Body of pancreas (tissue), 4 donors: Measurements from ENCODE around the gene FNDC3B.

Experiments
- POLR2A ChIP-seq, 3 donors: fragments of 450-650 bp; IDR thresholded peaks; one replicate each; pipeline ENCODE4 v1.6.1; 2016; ENCODE audit warnings: antibody characterized with exemption in 3 of 3, mild to moderate bottlenecking in 2 of 3
- TF ChIP-seq, protein P1 (sequence below), 7 experiments: fragments of 450-650 bp in 4 of 7; fragments of 200-600 bp in 3 of 7; sonication (generic) in 3 of 7; IDR thresholded peaks; one replicate each; pipeline ENCODE4 v1.5.1; 2016 to 2019; ENCODE audit warnings: antibody characterized with exemption in 7 of 7

DNA sequence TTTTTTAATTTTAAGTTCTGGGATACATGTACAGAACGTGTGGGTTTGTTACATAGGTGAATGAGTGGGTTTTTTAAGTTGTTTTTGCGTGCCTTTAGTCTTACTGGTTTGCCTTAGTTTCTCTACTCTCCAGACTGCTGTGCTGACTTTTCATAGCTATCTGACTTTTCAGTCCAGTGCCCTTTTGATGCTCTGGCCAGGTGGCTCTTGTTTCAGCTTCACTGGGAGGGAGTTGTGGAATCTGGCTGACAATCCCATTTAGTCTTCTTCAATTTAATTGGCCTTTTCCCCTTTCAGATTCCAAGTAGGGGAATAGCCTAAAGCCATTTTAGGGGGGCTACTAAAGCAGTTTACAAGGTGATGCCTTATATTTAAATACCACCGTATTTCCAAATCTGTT is 30.1 kb downstream of the FNDC3B start:
- TF ChIP-seq, protein P1, sequence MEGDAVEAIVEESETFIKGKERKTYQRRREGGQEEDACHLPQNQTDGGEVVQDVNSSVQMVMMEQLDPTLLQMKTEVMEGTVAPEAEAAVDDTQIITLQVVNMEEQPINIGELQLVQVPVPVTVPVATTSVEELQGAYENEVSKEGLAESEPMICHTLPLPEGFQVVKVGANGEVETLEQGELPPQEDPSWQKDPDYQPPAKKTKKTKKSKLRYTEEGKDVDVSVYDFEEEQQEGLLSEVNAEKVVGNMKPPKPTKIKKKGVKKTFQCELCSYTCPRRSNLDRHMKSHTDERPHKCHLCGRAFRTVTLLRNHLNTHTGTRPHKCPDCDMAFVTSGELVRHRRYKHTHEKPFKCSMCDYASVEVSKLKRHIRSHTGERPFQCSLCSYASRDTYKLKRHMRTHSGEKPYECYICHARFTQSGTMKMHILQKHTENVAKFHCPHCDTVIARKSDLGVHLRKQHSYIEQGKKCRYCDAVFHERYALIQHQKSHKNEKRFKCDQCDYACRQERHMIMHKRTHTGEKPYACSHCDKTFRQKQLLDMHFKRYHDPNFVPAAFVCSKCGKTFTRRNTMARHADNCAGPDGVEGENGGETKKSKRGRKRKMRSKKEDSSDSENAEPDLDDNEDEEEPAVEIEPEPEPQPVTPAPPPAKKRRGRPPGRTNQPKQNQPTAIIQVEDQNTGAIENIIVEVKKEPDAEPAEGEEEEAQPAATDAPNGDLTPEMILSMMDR (IDR thresholded peaks at IDR 0.05): no peak
- no peak for TF ChIP-seq POLR2A (IDR thresholded peaks at IDR 0.05)
